NCI-H460 (cell line): ENCODE data around the gene NTN3. TPM values are rescaled to one million over a fixed set of nuclear protein-coding genes. Genes with fewer than 3 reads are reported as not detected.

Experiments used
- DNase-seq: peaks from one replicate; pipeline ENCODE4 v3.0.0-alpha.2; 2016; ENCODE audit warnings: low read depth; ENCODE audit errors: extremely low read depth
- small RNA-seq, 2 experiments: library from RNA; depleted of rRNA; stranded (forward); fragments of <200 nt; gene quantifications; one replicate each; pipeline ENCODE3, GENCODE V24; 2014
- total RNA-seq: library from RNA; depleted of rRNA; stranded (reverse); fragments of >200 nt; shearing (Covaris generic); gene quantifications from 2 replicates; pipeline ENCODE4 v1.2.3, GENCODE V29; 2014; rRNA removed

NTN3 gene
- total RNA-seq, 1 experiment from 2014 or later = 0.07 TPM

DNA sequence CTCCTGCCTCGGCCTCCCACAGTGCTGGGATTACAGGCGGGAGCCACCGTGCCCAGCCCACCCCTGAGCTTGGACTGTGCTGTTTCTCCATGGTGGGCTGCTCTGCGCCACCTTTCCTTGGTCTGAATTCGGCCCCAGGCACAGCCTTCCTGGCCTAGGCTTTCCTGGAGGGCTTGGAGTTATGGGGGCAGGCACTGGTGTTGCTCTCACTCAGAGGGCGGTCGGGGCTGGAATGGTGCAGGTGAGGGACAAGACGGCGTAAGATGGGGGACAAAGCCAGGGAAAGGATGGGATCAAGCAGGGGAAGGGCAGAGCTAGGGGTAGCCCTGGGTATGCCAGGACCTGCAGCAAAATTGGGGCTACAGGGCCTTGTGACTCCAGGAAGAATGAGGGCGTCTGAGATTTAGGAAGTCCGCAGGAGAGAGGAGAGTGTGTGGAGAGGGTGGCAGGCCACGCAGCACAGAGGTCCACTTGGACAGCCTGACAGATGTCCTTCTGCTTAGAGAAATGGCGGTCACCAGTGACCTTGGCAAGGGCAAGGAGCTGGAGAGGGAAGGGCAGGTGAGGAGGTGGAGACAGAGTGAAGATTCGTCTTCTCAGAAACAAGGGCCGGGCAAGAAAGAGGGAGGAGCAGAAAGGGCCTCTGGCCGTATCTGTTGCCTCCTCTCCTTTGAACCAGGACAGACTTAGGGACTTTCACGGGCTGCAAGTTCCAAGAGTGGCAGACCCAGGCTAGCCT, 41.1 kb downstream of the NTN3 start:
- DNase-seq = no peak

DNA sequence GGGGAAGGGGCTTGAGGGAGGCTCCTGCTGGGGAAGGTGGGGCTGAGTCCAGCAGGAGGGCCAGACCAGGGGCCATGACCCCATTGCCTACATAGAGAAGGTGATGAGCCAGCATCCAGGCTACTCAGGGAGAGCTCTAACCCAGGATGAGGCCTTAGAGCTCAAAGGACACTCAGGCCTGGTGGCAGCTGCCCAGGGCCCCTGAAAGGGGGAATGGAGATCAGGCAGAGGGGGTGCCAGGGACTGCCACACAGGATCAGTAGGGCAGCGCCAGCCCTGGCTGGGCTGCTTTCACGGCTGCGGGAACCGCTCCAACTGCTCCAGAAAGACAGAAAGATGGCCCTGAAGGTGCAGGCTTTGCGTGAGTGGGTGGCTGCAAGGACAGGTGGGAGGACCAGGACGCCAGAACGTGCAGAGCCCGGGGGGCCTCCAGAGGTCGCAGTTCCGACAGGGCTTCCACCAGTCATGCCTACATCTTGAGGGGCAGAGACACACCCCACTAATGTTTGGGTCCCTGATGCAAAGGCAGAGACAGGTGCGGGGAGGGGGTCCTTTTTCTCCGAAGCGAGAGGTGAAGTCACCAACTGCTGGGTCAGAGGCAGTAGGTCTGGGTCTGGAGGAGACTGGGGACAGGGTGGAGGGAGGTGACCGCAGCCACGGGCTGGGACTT, 41.8 kb downstream of the NTN3 start:
- no peak for DNase-seq

DNA sequence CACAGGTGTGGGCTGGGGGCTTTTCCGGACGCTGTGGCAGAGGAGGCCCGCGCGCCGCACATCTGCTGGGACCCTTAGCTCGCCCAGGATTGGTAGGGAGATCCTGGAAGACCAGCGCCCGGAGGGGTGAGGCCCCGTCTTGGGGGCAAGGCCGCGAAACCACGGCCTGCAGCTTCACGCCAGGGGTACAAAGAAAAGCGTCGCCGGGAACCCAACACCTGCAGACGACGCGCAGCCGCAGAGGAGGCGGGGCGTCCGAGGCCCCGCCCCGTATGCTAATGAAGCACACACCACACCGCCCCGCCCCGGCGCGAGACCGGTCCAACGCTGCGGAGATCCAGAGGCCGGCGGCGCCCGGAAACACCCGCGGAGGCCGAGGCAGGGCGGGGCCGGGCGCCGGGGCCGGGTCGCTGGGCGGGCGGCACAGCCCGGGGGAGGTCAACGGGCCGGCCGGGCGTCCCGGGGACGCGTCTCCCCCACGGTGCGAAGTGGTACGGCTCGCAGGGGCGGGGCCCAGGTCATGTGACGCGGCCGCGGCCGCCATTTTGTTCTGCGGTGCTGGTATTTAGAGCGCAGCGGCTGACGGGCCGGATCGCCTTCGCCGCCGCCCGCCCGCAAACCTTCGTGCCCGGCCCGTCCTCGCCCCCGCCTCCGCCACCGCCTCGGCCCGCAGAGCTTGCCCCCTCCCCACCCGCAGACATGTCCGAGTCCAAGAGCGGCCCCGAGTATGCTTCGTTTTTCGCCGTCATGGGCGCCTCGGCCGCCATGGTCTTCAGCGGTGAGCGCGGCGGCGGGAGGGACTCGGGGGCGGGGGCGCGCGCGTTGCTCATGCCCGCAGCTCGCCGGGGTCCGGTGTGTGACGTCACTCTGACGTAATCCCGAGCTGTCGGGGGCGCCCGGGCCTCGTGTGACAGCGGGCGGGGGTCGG, 42.6 kb downstream of the NTN3 start, which contains the start of gene ATP6V0C:
ATP6V0C (plus strand) TSS at position 548 of the 928 bp plus-strand sequence; CDS start at position 700, 152 bp downstream.
- DNase-seq = peak; percentile 86

DNA sequence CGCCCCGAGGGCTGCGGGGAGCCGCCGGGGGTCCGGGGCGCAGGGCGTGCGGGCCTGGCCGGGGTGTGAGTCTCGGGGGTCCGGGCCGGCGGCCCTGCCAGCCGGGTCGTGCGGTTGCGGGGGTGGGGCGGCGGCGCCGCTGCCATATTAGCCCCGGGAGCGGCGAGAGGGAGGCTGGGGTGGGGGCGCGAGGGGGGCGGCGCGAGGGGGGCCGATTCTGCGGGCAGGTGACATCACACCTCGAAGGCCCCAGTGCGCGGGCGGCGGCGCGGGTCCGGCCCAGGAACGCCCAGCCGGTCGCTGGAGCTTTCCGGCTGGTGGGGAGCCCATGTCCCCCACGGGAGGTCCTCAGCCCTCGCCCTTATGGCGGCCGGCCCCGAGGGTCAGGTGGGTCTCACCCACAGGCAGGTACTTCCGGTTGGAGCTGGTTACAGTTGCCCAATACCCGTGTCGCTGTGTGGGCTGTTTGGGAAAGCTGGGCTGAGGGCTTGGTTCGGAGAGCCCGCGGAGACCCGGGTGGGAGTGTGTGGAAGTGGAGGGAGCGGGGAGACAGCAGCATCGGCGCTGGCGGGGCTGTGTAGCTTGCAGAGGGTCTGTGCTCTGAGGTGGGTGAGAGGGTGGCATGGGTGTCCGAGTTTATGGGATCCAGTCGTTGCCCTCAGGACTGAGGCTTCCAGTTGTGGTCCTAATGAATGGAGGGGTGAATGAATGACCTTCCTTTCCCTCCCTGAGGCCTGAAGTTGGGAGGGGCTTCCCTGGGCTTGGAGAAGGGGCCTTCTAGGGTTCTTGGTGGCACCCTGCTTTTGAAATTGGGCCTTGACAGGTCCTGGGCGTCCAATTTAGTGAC, 43.5 kb downstream of the NTN3 start:
- DNase-seq = no peak

DNA sequence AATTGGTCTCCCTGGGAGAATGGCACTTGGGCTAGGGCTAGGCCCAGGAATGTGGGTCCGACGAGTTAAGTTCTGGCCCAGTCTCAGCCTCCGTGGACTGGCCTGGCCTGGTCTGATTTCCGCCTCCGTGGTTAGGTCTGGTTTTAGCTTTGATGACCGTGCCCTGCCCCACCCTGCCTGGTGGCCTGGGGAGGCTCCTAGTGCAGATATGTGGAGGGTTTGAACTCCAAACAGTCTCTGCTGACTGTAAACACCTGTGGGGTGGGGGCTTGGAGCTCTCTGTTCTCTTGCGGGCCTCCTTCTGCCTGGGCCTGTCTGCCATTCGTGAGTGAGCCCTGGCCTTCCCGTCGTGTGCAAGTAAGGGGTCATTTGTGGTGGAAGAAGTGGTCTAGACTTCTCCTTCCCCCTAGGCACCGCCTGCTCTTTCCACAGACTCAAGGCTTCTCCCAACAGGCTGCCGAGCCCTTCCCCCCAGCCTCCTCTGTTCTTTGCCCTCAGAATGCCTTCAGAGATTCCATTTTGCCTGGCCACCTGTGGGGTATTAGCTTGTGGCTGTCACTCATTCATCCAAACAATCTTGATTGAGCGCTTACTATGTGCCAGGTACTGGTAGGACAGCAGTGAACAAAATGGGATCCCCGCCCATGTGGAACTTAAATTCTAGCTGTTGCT, 44.2 kb downstream of the NTN3 start:
- DNase-seq = no peak

DNA sequence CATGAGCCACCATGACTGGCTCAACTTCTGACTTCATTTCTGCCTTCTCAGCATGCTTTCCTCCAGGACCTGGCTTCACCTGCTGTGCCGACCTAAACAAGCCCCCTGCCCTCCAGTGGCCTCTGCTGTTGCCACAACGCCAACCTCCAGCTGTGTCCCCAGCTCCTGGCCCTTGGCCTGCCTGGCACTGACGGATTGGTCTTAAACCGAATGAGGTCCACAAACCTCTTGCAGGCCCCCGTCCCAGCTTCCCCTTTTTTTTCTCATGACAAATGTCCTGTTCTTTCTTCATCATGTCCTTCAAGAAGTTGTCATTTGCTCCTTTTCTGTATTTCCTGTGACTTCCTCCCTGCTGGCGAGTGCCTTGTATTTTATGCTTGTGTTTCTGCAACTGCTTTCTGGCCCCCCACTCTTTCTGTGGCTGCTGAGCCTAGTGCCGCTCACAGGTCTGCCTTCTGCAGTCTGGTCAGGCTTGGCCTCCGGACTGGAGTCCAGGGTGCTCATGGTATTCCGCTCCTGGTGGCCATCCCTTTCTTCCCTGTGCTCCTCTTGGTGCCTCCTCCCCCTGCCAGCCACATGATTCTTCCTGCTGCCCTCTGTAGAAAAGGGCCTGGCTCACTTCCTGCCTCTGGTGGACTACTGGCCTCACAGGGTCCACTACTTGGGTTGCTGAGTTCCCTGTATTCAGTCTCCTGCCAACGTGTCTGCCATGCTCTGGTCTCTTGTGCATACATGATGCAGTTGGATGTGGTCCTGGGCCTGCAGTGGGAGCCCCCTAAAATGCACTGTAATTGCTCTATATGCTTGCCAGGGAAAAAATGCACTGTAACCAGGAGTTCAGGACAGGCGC, 45.5 kb downstream of the NTN3 start:
- DNase-seq = no peak

DNA sequence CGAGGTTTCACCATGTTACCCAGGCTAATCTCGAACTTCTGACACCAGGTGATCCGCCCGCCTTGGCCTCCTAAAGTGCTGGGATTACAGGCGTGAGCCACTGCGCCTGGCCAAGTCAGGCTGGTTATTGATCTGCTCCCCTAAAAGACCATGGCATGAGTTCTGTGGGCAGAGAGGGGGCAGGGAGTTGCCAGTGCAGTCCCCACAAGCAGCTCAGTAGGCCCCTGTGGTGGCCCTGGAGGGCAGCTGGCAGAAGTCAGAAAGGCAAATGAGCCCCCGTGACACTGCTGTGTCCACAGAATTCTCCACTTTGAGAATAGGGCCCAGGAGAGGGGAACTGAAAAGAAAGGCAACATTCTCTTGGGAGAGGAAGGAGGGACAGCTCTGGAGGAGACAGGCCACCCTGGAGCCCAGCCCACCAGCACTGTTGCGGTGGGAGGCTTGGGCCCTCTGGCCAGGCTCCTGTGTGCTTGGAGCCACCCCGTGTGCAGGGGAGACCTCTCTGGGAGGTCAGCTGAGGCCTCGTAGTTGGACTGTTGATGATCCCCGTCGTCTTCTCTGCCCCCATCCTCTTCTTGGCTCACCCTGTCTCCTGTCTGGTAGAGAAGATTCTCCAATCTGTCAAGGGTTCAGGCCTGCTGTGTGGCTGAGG, 47.0 kb downstream of the NTN3 start:
- DNase-seq = no peak

DNA sequence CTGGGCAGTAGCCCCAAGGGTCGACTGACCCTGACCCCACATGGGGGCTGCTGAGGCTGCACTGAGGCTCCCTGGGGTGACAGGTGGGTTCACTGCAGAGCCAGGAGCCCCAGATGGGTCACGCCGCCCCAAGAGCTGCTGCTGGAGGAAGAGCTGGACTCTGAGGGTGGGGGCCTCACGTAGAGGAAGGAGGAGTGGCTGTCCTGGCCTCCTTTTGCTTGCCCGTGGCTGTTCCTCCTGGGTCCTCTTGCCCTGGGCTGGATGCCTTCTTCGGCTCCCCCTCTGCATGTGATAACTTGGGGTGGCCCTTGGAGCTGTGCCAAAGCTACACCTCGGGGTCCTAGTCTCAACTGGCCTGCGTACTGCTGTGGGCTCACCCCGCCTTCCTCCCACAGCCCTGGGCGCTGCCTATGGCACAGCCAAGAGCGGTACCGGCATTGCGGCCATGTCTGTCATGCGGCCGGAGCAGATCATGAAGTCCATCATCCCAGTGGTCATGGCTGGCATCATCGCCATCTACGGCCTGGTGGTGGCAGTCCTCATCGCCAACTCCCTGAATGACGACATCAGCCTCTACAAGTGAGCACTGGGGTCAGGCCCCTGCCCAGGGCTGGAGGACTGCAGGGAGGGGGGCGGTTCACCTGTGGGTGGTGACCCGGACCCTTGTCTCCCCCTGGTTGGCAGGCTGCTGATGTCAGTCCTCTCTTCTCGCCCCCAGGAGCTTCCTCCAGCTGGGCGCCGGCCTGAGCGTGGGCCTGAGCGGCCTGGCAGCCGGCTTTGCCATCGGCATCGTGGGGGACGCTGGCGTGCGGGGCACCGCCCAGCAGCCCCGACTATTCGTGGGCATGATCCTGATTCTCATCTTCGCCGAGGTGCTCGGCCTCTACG, 48.0 kb downstream of the NTN3 start:
- DNase-seq = no peak

DNA sequence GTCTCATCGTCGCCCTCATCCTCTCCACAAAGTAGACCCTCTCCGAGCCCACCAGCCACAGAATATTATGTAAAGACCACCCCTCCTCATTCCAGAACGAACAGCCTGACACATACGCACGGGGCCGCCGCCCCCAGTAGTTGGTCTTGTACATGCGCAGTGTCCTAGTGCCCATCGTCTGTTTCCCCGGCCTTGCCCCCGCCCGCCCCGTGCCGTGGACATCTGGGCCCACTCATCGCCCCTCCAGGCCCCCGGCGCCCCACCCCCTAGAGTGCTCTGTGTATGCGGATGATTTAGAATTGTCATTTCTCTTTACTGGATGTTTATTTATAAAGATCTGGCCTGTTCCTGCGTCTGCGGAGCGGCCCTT, 48.6 kb downstream of the NTN3 start:
- no peak for DNase-seq

DNA sequence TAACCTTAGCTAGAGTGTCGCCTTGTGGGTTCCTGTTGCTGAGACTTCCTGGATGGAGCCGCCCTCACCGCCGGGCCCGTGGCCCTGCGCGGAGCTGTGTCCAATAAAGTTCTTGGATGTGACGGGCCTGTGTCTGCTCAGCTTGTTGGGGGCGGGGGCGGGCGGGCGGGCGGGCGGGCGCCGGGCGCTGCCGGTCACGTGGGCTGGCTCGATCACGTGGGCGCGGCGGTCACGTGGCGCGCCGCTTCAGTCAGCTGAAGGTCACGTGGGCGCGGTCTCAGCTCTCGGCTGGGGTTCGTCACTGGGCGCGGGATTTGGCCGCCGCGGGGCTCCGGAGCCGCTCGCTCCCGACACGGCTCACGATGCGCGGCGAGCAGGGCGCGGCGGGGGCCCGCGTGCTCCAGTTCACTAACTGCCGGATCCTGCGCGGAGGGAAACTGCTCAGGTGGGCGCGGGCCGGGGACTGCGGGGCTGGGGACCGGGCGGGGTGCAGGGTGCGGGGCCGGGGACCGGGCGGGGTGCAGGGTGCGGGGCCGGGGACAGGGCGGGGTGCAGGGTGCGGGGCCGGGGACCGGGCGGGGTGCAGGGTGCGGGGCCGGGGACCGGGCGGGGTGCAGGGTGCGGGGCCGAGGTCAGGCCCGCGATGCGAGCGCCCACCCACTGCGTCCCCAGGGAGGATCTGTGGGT, 49.1 kb downstream of the NTN3 start, which contains the start of gene AMDHD2:
AMDHD2 (plus strand) TSS at position 275 of the 687 bp plus-strand sequence; CDS start at position 363, 88 bp downstream.
- peak; percentile 81 for DNase-seq

DNA sequence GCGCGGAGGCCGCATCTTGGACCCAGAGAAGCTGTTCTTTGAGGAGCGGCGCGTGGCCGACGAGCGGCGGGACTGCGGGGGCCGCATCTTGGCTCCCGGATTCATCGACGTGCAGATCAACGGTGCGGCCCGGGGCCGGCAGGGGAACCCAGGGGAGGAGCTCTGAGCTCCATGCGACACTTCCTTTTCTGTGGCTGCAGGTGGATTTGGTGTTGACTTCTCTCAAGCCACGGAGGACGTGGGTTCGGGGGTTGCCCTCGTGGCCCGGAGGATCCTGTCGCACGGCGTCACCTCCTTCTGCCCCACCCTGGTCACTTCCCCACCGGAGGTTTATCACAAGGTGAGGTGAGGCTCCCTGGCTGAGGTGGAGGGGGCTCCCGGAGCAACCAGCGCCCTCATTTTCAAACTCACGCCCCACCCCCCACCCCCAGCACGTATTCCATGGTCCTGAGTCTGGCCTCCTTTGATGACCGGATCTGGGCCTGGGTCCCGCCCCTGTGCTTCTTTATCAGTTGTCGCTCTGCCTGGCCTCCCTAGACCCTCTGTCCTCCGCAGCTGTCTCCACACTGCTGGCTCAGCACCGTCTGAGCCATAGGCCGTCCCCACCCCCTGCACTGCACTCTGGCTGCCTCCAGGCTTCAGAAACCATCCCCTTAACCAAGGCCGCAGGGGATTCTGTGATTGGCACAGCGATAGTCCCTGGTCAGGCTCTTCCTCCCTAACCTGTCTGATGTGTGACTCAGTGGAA, 49.9 kb downstream of the NTN3 start:
- DNase-seq = no peak

Small RNA genes lying within 50 kb of the gene (small RNA-seq; reads per million reads assigned to genes)
- 0 reads per million in 2 experiments for gene AC093525.1
- gene MIR6768 = 0 to 0.06 reads per million in 2 experiments

Other genes starting within 250 kb of the NTN3 start
- 18.6 and 21.7 TPM in 2 replicates for gene E4F1, start 247.7 kb upstream of the NTN3 start, total RNA-seq
- 0.84 and 1.6 TPM in 2 replicates for gene DNASE1L2, start 234.9 kb upstream of the NTN3 start, total RNA-seq
- 87.3 and 107 TPM in 2 replicates for gene ECI1, start 219.7 kb upstream of the NTN3 start, total RNA-seq
- gene RNPS1, start 203.2 kb upstream of the NTN3 start, total RNA-seq = 142 and 147 TPM in 2 replicates
- gene ABCA3, start 130.6 kb upstream of the NTN3 start, total RNA-seq = 11.7 and 12.2 TPM in 2 replicates
- 21.2 and 22.1 TPM in 2 replicates for gene CCNF, start 41.9 kb upstream of the NTN3 start, total RNA-seq
- gene TEDC2, start 11.2 kb upstream of the NTN3 start, total RNA-seq = 12.5 and 14.2 TPM in 2 replicates
- 9.4 and 10.2 TPM in 2 replicates for gene TBC1D24, start 3.8 kb downstream of the NTN3 start, total RNA-seq
- gene ATP6V0C, start 42.7 kb downstream of the NTN3 start, total RNA-seq = 32.3 and 52.9 TPM in 2 replicates
- gene AMDHD2, start 49.1 kb downstream of the NTN3 start, total RNA-seq = 9.5 and 11.4 TPM in 2 replicates
- not detected in 2 replicates for gene CEMP1, start 60.1 kb downstream of the NTN3 start, total RNA-seq
- gene PDPK1, start 66.7 kb downstream of the NTN3 start, total RNA-seq = 22.5 and 25.7 TPM in 2 replicates
- gene KCTD5, start 211.2 kb downstream of the NTN3 start, total RNA-seq = 35.4 and 36.4 TPM in 2 replicates
- gene PRSS27, start 248.9 kb downstream of the NTN3 start, total RNA-seq = 3.0 and 3.8 TPM in 2 replicates